DND-41 (cell line): ENCODE results near the gene TCERG1L.

Source experiments
- ATAC-seq: fragments of 200-7000 bp; cut with Tn5 transposase; 3 replicates; pipeline ENCODE4 v1.9.1; 2021; ENCODE audit warnings: low read depth; ENCODE audit not compliant: insufficient read depth
- DNase-seq: peaks from one replicate; pipeline ENCODE4 v3.0.0-alpha.2; 2020
- H2AFZ ChIP-seq: 2 replicates; pipeline ENCODE4 v1.6.0; 2012; ENCODE audit warnings: low read depth, low read length
- H3K27ac ChIP-seq: 2 replicates; pipeline ENCODE4 v1.5.1; 2012; ENCODE audit warnings: low read length, inconsistent platforms
- H3K27me3 ChIP-seq: fragments of 200-600 bp; sonication (generic); 2 replicates; pipeline ENCODE4 v1.6.0; 2012; ENCODE audit warnings: low read length, mild to moderate bottlenecking, inconsistent platforms; ENCODE audit not compliant: insufficient read depth, poor library complexity
- H3K36me3 ChIP-seq: 2 replicates; pipeline ENCODE4 v1.5.1; 2012; ENCODE audit warnings: low read length, inconsistent platforms; ENCODE audit not compliant: insufficient read depth
- H3K4me1 ChIP-seq: 2 replicates; pipeline ENCODE4 v1.5.1; 2012; ENCODE audit warnings: mild to moderate bottlenecking, low read length; ENCODE audit not compliant: insufficient read depth
- H3K4me2 ChIP-seq: 2 replicates; pipeline ENCODE4 v1.6.0; 2012; ENCODE audit warnings: mild to moderate bottlenecking, moderate library complexity, low read length, inconsistent platforms; ENCODE audit not compliant: insufficient read depth
- H3K4me3 ChIP-seq, 2 experiments: fragments of 200-600 bp in 1 of 2; shearing (Covaris generic) in 1 of 2; 2 replicates each; pipeline ENCODE4 v1.5.1; 2012 to 2016; ENCODE audit warnings: inconsistent platforms in 2 of 2, low read length in 2 of 2, mild to moderate bottlenecking in 2 of 2, low read depth in 1 of 2, moderate library complexity in 1 of 2
- H3K79me2 ChIP-seq: 2 replicates; pipeline ENCODE4 v1.6.0; 2012; ENCODE audit warnings: low read length, inconsistent platforms; ENCODE audit not compliant: insufficient read depth
- H3K9ac ChIP-seq: 2 replicates; pipeline ENCODE4 v1.6.0; 2012; ENCODE audit warnings: low read depth, mild to moderate bottlenecking, inconsistent platforms, low read length, moderate library complexity
- H3K9me3 ChIP-seq: 2 replicates; pipeline ENCODE4 v1.5.1; 2012; ENCODE audit warnings: low read length, moderate library complexity, mild to moderate bottlenecking, inconsistent platforms; ENCODE audit not compliant: insufficient read depth, severe bottlenecking
- H4K20me1 ChIP-seq: 2 replicates; pipeline ENCODE4 v1.6.0; 2012; ENCODE audit warnings: low read length; ENCODE audit not compliant: insufficient read depth
- EZH2 ChIP-seq: IDR thresholded peaks from 3 replicates; pipeline ENCODE4 v1.6.1; 2012; ENCODE audit warnings: borderline replicate concordance, low read depth, mild to moderate bottlenecking, moderate library complexity, low read length, inconsistent platforms; ENCODE audit not compliant: severe bottlenecking
- TF ChIP-seq, protein P1 (sequence below): IDR thresholded peaks from 2 replicates; pipeline ENCODE4 v1.5.1; 2012; ENCODE audit warnings: borderline replicate concordance, low read length, moderate library complexity, mild to moderate bottlenecking; ENCODE audit not compliant: poor library complexity, severe bottlenecking; ENCODE audit errors: extremely low read depth

Gene TCERG1L

DNA sequence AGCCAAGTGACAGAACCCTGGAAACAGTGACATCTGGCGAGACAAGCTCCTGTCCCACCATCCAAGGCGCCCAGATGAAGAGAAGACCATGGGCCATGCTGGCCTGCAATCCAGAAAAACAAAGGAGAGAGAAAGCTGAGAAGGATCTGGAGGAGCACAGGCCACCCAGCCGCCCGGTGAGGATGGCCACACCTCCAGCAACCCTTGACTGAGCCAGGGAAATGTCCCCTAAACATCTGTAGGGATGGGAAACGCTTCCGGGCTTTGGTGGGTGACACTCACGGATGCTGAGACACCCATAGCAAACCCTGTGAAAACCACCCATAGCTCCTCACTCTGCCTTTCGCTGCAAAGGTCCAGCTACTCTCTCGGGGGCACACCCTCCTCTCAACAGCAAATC is 32.0 kb downstream of the TCERG1L start:
- Histone ChIP-seq H4K20me1 (no peaks in the 10 kb centered on the region), H3K4me3 (no peak overlapping the region), H3K27me3 (no peaks in the 10 kb centered on the region), H3K9ac (no peak overlapping the region), H3K27ac (no peak overlapping the region), H3K36me3 (no peaks in the 10 kb centered on the region), H3K4me2 (no peak overlapping the region), H2AFZ (no peak overlapping the region), H3K9me3 (no peaks in the 10 kb centered on the region), H3K4me1 (no peaks in the 10 kb centered on the region), H3K79me2 (no peaks in the 10 kb centered on the region)
- TF ChIP-seq, protein P1, sequence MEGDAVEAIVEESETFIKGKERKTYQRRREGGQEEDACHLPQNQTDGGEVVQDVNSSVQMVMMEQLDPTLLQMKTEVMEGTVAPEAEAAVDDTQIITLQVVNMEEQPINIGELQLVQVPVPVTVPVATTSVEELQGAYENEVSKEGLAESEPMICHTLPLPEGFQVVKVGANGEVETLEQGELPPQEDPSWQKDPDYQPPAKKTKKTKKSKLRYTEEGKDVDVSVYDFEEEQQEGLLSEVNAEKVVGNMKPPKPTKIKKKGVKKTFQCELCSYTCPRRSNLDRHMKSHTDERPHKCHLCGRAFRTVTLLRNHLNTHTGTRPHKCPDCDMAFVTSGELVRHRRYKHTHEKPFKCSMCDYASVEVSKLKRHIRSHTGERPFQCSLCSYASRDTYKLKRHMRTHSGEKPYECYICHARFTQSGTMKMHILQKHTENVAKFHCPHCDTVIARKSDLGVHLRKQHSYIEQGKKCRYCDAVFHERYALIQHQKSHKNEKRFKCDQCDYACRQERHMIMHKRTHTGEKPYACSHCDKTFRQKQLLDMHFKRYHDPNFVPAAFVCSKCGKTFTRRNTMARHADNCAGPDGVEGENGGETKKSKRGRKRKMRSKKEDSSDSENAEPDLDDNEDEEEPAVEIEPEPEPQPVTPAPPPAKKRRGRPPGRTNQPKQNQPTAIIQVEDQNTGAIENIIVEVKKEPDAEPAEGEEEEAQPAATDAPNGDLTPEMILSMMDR, result no peak
- TF ChIP-seq EZH2, result no peak
- DNase-seq (no peak), ATAC-seq (no peak)

DNA sequence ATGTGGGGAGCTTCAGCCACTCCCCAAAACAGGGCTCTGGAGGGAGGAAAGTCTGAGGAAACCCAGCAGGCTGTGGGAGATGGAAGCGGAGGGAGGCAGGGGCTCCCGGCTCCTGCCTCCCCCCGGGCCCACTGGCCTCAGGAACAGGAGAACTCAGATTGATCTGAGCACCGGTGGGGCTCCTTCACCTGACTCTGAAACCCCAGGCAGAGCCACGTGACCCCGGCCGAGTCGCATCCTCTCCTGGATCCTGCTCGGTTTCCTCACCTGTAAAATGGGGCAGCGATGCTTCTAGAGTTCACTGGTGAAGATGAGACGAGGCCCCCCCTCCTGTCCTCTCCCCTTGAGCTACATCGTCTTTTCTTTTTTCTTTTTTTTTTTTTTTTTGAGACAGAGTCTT is 33.6 kb downstream of the TCERG1L start:
- Histone ChIP-seq H3K4me1 (no peaks in the 10 kb centered on the region), H2AFZ (no peak overlapping the region), H3K36me3 (no peaks in the 10 kb centered on the region), H3K27me3 (no peaks in the 10 kb centered on the region), H3K9me3 (no peaks in the 10 kb centered on the region), H3K4me3 (no peak overlapping the region), H3K9ac (no peak overlapping the region), H3K27ac (no peak overlapping the region), H3K79me2 (no peaks in the 10 kb centered on the region), H3K4me2 (no peak overlapping the region), H4K20me1 (no peaks in the 10 kb centered on the region)
- ATAC-seq (no peak), DNase-seq (no peak)
- TF ChIP-seq EZH2, result no peak
- TF ChIP-seq, protein P1, result no peak

DNA sequence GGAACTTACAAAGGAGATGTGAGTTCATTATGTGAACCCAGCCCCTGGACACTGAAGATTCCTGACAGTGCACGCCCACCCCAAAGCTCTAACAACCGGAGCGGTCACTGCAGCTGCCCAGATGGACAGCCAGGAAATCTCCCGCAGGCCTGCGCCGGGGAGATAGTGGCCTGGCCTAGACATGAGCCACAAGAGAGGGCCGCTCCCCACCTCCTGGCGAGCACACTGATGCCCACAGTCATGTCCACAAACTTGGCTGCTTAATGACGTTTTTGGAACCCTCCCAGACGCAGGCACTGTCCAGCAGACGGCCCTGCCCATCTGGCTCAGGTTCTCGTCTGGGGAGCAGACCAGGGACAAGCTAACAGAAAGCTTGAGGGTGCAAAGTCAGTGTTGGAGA is 34.2 kb downstream of the TCERG1L start:
- no peaks in the 10 kb centered on the region for H4K20me1 ChIP-seq
- H3K27ac ChIP-seq, result no peak overlapping the region
- no peak for TF ChIP-seq EZH2
- TF ChIP-seq, protein P1, result no peak
- DNase-seq (no peak), ATAC-seq (no peak)
- H3K4me3 ChIP-seq, result no peak overlapping the region
- H3K27me3 ChIP-seq, result no peaks in the 10 kb centered on the region
- H3K4me1 ChIP-seq, result no peaks in the 10 kb centered on the region
- no peaks in the 10 kb centered on the region for H3K9me3 ChIP-seq
- no peak overlapping the region for H2AFZ ChIP-seq
- no peak overlapping the region for H3K4me2 ChIP-seq
- H3K9ac ChIP-seq, result no peak overlapping the region
- H3K79me2 ChIP-seq, result no peaks in the 10 kb centered on the region
- no peaks in the 10 kb centered on the region for H3K36me3 ChIP-seq

DNA sequence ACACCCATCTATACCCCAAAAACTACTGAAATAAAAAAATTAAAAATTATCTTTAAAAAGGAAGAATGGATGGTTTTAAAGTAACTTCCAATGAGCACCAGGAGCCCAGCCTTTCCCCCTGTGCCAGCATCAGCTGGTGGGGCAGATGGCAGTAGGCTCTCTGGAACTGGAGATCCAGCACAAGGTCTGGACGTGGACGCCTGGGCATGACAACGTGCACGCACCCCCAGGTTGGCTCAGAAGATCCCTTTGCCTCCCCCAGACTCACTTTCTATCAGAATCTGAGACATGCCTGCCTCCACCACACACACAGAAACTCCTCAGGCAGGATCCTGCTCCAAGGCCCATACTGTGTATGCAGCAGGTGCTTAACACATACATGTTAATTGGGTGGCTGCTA is 35.8 kb downstream of the TCERG1L start:
- ATAC-seq (no peak), DNase-seq (no peak)
- Histone ChIP-seq H4K20me1 (no peaks in the 10 kb centered on the region), H3K4me2 (no peak overlapping the region), H3K27me3 (no peaks in the 10 kb centered on the region), H3K36me3 (no peaks in the 10 kb centered on the region), H3K27ac (no peak overlapping the region), H3K9me3 (no peaks in the 10 kb centered on the region), H3K4me1 (no peaks in the 10 kb centered on the region), H3K79me2 (no peaks in the 10 kb centered on the region), H3K4me3 (no peak overlapping the region), H2AFZ (no peak overlapping the region), H3K9ac (no peak overlapping the region)
- no peak for TF ChIP-seq EZH2
- TF ChIP-seq, protein P1, result no peak
